GM19395 (cell line): ENCODE measurements around the gene CSH2.

ENCODE experiments used
- ATAC-seq: cut with Tn5 transposase; IDR thresholded peaks from one replicate; pipeline ENCODE4 v1.9.1; 2021; ENCODE audit warnings: mild to moderate bottlenecking, moderate library complexity; ENCODE audit not compliant: unreplicated experiment

CSH2 gene

DNA sequence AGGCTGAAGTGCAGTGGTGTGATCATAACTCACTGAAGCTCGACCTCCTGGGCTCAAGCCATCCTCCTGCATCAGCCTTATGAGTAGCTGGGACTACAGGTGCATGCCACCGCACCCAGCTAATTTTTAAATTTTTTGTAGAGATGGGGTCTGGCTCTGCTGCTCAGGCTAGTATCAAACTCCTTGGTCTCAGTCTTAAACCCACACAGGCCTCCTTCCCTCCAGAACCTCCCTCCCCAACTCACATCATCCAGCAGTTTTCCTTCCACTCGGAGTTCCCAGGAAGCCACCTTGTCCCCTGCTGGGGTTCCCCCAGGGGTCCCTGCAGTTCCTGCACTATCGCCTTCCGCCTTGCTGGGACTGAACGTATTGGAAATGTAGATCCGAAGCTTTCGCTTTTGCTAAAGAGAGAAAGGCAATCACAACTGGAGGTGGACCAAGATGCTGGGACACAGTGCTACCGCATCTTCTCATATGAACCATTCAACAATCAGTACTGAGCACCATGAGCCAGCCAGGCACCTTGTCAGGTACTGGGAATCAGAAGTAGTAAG lies 38.2 kb downstream of the CSH2 start:
- no peak for ATAC-seq

GRCh38 chr17:63834431-63835166 lies 38.9 kb downstream of the CSH2 start:
- ATAC-seq = peak; percentile 64

GRCh38 chr17:63833741-63834373 lies 39.6 kb downstream of the CSH2 start:
- no peak for ATAC-seq

DNA sequence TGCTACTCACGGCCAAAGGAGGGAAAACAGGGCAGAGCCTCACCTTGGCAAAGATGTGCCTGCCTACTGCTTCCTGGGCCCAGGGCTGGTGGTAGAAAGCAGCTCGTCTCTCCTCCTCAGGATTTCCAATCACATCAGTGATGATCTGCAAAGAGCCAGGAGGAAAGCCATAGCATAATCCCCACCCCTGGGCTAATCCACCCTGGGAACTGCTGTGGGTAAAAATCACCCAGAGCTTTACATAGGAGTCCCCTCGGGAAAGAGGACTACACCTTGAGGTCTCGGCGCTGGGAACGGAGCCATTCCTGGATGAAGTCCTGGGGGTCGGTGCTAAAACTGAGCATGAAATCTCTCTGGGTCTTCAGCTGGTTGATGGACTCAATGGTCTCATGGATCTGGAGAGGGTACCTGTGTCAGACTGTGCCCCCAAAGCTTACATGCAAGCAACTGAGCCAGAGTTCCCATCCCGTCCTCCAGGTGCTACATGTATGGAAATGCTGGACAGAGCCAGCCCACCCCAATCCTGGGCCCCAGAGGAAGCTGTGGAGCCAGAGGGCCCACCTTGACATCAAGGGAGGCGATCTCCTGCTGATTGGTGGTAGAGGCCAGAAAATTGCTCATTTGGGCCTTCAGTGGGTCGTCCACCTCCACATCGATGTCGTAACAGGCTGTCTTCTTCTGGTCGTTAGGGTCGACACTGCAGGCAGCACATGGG lies 40.3 kb downstream of the CSH2 start:
- ATAC-seq = no peak

GRCh38 chr17:63832455-63832854 lies 41.0 kb downstream of the CSH2 start:
- ATAC-seq = no peak

DNA sequence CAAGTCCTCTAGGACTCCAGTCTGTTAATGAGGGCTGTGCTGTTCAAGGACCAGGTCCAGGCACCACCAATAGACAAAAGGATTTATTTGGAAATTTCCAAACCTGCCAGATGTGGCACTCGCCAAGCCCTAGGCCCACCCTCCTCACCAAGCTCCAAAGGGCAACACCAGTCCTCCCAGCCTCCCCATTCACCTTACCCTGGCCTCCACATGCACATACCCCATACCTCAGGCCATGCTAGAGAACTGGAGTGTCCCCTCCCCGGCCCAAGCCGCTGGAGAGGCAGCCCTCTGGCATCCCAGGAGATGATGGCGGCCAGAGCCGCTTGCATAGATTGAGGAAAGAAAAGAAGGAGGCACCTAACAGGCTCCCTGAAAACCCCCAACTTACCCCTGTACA lies 41.5 kb downstream of the CSH2 start:
- no peak for ATAC-seq

- ATAC-seq = no peak
Observed at GRCh38 chr17:63831505-63831904, 42.0 kb downstream of the CSH2 start.

DNA sequence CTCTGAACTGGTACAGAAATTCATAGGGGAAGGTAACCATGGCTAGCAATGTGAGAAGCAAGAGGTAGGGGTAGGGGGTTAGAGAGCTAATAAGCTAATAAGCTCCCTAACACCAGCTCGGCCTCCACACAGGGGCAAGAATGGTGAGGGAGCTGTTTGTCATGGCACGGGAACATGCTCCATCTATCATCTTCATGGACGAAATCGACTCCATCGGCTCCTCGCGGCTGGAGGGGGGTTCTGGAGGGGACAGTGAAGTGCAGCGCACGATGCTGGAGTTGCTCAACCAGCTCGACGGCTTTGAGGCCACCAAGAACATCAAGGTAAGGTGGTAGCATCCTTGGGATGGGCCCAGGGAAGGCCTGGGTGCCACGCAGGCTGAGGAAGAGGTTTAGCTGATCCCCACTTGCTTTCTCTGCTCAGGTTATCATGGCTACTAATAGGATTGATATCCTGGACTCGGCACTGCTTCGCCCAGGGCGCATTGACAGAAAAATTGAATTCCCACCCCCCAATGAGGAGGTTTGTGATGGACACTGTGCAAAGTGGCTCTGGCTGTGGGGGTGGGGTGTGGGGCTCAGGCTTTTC lies 42.5 kb downstream of the CSH2 start:
- no peak for ATAC-seq

GRCh38 chr17:63830278-63830677 lies 43.2 kb downstream of the CSH2 start:
- no peak for ATAC-seq

- no peak for ATAC-seq
Observed at GRCh38 chr17:63828936-63829335, 44.5 kb downstream of the CSH2 start.

GRCh38 chr17:63827801-63828221 lies 45.7 kb downstream of the CSH2 start:
- ATAC-seq = no peak

DNA sequence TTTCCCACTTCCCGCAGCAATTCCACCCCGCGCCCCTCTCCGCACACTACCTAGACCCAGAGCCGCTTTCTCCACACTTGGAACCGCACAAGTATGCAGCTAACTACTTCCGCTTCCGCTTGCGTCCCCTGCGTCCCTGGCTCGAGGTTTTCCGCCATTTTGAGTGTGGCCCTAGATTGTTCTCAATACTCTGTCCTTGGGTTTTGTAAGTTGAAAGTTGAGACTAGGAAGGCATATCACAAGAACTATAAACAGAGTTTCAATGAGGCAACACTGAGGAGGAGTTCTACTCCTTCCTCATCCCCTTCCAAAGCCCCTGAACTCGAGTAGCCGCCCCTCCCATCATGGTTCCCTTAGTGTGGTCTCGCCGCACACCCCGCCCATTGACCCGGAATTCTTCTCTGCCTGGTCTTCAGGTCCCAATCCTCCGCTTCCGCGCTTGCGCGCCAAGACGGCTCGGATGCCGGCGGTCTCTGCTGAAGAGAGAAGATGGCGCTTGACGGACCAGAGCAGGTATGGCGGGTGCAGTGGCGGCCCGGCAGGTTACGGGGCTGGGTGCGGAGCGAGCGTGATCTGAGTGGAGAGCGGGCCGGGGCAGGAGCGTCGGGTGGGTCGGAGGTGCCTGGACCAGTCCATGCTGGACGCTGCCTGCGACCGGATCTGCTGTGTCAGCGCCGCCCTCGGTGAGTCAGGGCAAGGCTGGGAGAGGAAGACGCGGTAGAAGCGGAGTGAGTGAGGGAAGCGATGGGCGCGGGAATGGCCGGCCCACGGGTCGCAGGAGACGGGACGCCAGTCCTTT lies 46.3 kb downstream of the CSH2 start, which contains the start of the genes FTSJ3 and PSMC5:
FTSJ3 (minus strand) TSS at position 662 of the 799 bp plus-strand sequence. CDS start 761 bp downstream, outside the sequence.
PSMC5 (plus strand) TSS at position 430 of the 799 bp plus-strand sequence; CDS start at position 490, 60 bp downstream.
- ATAC-seq = peak; percentile 91

- ATAC-seq = peak; percentile 2
Observed at GRCh38 chr17:63826468-63827001, 46.9 kb downstream of the CSH2 start.

DNA sequence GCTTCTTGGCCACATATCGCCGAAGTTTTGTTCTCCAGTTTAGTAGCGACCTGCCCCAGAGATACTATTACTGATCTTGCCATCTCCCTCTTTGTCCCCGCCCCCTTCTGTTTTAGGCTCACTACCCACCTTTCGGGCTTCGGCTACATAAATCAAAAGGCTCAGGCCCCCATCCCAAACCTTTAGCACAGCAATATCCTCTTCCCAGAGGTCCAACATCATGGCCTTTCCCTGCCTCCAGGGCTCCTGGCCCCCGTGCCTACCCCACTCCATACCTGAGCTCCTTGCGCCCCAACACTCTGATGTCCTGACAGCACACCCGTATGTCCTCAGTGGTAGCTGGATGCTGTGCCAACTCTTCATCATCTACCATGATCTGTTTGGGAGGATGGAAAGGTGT lies 49.1 kb downstream of the CSH2 start:
- ATAC-seq = no peak

- no peak for ATAC-seq
Observed at GRCh38 chr17:63823659-63824331, 49.7 kb downstream of the CSH2 start.

GRCh38 chr17:63822537-63822936 lies 50.9 kb downstream of the CSH2 start:
- no peak for ATAC-seq
